Bronchial epithelial cell (primary cell): ENCODE results near the gene FOXM1. TPM values are rescaled to one million over a fixed set of nuclear protein-coding genes. Genes with fewer than 3 reads are reported as not detected.

Experiments
- DNase-seq: peaks from one replicate; pipeline ENCODE4 v3.0.0-alpha.2; 2010; ENCODE audit warnings: low read depth
- FAIRE-seq: peaks from 2 replicates; lab custom pipeline; 2011; peaks lifted over from hg19 to GRCh38; lab: Jason Lieb, UNC
- H3K27me3 ChIP-seq: 2 replicates; pipeline ENCODE4 v1.5.1; 2011; ENCODE audit warnings: low read length; ENCODE audit not compliant: control insufficient read depth, insufficient read depth
- H3K36me3 ChIP-seq: 2 replicates; pipeline ENCODE4 v1.5.1; 2011; ENCODE audit warnings: low read length; ENCODE audit not compliant: control insufficient read depth, insufficient read depth
- H3K4me3 ChIP-seq: 2 replicates; pipeline ENCODE4 v1.5.1; 2011; ENCODE audit warnings: mild to moderate bottlenecking, low read depth, low read length, control low read depth
- CTCF ChIP-seq: IDR thresholded peaks from 2 replicates; pipeline ENCODE4 v1.5.1; 2011; ENCODE audit warnings: mild to moderate bottlenecking, moderate library complexity, low read length, control low read depth, inconsistent platforms; ENCODE audit not compliant: insufficient read depth, severe bottlenecking
- total RNA-seq: library from RNA; depleted of rRNA; stranded (reverse); fragments of >200 nt; gene quantifications from 2 replicates; pipeline ENCODE4 v1.2.1, GENCODE V29; 2014

The FOXM1 gene
- total RNA-seq, 1 donor from 2014 or later, result 0.79 TPM

DNA sequence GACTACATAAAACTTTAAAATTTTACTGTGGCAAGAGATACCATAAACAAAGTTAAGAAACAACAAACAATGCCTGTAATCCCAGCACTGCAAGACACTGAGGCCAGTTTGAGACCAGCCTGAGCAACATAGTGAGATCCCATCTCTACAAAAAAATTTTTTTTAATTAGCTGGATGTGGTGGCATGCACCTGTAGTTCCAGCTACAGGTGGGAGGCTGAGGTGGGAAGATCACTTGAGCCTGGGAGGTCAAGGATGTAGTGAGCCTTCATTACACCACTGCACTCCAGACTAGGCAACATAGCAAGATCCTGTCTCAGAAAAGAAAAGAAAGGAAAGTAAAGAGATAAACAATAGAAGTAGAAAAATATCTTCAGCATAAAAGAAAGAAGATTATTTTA is 16.8 kb downstream of the FOXM1 start:
- peaks cover 17% of the 10 kb centered on the region for H3K36me3 ChIP-seq
- H3K4me3 ChIP-seq, result no peak overlapping the region
- no peak for FAIRE-seq
- H3K27me3 ChIP-seq, result no peaks in the 10 kb centered on the region
- no peak for TF ChIP-seq CTCF
- DNase-seq, result no peak

- FAIRE-seq (no peak), DNase-seq (no peak)
- Histone ChIP-seq H3K36me3 (peaks cover 11% of the 10 kb centered on the region), H3K4me3 (no peak overlapping the region), H3K27me3 (no peaks in the 10 kb centered on the region)
- TF ChIP-seq CTCF, result no peak
These were observed 18.0 kb downstream of the FOXM1 start for GRCh38 chr12:2858944-2859421.

GRCh38 chr12:2858334-2858733 is 18.6 kb downstream of the FOXM1 start:
- no peak for DNase-seq
- TF ChIP-seq CTCF, result no peak
- Histone ChIP-seq H3K4me3 (no peak overlapping the region), H3K27me3 (no peaks in the 10 kb centered on the region), H3K36me3 (peaks cover 11% of the 10 kb centered on the region)
- no peak for FAIRE-seq

DNA sequence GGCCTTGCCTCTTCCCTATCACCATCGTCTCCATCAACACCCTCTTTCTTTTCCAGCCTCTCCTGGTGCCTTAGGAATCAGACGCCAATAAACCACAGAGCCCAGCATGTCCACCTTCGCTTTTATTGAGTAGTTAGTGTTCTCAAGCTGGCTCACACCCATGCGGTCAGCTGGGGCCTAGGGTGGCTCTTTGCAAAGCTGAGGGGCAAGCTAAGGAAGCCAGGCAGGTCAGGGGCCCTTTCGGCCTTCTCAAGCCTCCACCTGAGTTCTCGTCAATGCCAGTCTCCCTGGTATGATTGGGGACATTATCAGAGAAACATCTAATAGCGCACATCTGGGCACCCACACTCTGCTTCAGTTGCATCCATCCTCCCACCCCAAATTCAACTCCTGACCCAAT is 19.4 kb downstream of the FOXM1 start:
- H3K4me3 ChIP-seq, result no peak overlapping the region
- FAIRE-seq, result no peak
- peaks cover 9% of the 10 kb centered on the region for H3K36me3 ChIP-seq
- no peak for TF ChIP-seq CTCF
- DNase-seq, result no peak
- no peaks in the 10 kb centered on the region for H3K27me3 ChIP-seq

- H3K27me3 ChIP-seq, result no peaks in the 10 kb centered on the region
- H3K36me3 ChIP-seq, result peaks cover 9% of the 10 kb centered on the region
- no peak within 1 kb of the TSS for H3K4me3 ChIP-seq
- DNase-seq (no peak), FAIRE-seq (no peak)
- no peak for TF ChIP-seq CTCF
These were observed 19.9 kb downstream of the FOXM1 start, which contains the start of gene TEX52 for GRCh38 chr12:2857021-2857431. TEX52 (minus strand) TSS chr12:2857039; CDS start chr12:2857026, 13 bp downstream.

GRCh38 chr12:2856051-2856450 is 20.9 kb downstream of the FOXM1 start:
- Histone ChIP-seq H3K4me3 (no peak overlapping the region), H3K36me3 (peaks cover 9% of the 10 kb centered on the region), H3K27me3 (no peaks in the 10 kb centered on the region)
- TF ChIP-seq CTCF, result no peak
- FAIRE-seq, result no peak
- no peak for DNase-seq
